Stimulated activated CD8-positive, alpha-beta memory T cell treated with anti-CD3 and anti-CD28 coated beads, Interleukin-7, amount 100 ng/mL, for 1 hour (primary cell): ENCODE measurements around the gene JAK3.

Experiments
- DNase-seq, 2 donors: peaks; one replicate each; pipeline ENCODE4 v3.0.0-alpha.2; 2020; ENCODE audit warnings: low read depth in 2 of 2

JAK3 gene

GRCh38 chr19:17865364-17866311 is 17.9 kb upstream of the JAK3 start:
- no peak for DNase-seq

GRCh38 chr19:17863520-17864182 is 15.9 kb upstream of the JAK3 start:
- DNase-seq, result no peak

- no peak for DNase-seq
Measured at GRCh38 chr19:17862711-17863519, 15.1 kb upstream of the JAK3 start.

GRCh38 chr19:17861542-17862402 is 14.0 kb upstream of the JAK3 start:
- no peak for DNase-seq

DNA sequence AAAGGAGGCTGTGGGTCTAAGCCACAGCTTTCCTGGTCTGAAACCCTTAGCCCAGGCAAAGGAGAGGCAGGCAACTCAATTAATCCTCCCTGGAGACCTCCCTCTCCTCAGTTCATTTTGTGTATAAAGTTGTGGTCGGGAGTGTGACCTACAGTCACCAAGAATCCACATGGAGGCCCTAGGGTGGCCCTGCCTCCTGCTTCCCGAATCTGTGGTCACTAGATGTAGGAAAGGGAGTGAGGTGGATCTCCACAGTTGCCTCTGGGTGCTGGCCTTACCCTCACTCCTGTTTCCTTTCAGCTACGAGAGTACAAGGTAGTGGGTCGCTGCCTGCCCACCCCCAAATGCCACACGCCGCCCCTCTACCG is 13.2 kb upstream of the JAK3 start:
- no peak for DNase-seq

DNA sequence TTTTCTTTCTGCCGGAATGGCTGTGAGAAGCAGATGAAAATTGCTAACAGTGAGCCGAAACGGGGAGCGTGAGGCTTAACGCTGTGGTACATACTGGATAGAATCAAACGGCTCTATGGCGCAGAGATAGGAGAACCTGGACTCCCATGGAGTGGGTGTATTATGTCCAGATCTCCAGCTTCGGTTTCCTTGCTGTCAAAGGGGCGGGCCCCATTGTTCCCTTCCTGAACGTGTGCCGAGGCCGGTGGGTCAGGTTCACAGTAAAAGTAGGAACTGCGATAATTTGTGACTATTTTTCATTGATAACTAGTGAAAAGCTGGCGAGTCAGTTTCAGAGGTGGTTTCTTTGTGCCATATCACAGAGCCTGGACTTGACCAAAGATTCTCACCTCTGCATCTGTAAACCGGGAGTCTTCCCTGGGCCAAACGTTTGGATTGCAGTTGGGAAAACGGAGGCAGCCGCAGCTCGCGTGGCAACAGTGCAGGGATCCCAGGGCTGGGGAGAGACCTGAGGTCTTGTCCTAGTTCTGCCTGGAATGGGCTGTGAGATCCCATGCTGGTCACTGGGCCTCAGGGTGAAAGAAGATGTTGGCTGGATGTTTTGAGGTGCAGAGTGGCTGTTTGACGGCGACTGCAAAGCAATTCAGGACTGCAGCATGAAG is 12.7 kb upstream of the JAK3 start:
- DNase-seq, result no peak

- peak; percentile 94 to 98 for DNase-seq
Measured at GRCh38 chr19:17859533-17860330, 11.9 kb upstream of the JAK3 start, which contains the start of gene RPL18A. Gene RPL18A (plus strand): TSS chr19:17859910. CDS start chr19:17859957, 47 bp downstream.

GRCh38 chr19:17855280-17856152 is 7.7 kb upstream of the JAK3 start:
- peak; percentile 86 to 94 for DNase-seq

DNA sequence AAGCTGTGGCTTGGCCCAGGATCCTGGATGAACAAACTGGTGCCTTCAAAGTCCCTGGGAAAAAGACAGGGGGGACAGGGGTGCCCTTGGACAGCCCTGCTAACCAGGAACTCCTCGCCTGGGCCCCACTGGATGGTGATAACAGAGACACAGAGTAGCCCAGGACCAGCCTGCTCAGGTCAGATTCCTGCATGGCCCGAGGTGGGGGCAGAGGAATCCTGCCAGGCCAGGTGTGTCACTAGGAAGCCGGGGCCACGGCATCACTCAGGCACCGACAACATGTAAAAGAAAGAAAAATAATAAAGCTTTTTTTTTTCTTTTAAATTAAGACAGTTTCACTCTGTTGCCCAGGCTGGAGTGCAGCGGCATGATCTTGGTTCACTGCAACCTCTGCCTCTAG is 6.3 kb upstream of the JAK3 start:
- no peak for DNase-seq

GRCh38 chr19:17848595-17849292 is 962 bp upstream of the JAK3 start:
- no peak for DNase-seq

DNA sequence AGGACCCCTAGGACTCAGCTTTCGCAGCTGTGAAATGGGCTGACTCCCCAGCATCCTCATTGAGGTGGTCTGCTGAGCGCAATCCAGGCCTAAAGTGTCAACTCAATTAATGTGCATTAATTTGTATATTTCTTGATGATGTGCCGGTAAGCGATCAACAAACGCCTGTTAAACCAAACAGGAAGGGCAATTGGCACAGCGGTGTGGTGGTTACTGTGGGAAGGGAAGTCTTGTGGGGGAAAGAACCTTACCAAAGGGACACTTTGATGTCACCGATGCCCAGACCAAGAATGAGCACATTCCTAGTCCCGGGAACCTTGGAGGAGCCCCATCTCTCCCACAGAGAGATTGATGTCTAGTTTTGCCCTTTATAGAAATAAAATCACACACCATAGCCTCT is 1.6 kb downstream of the JAK3 start:
- no peak for DNase-seq

DNA sequence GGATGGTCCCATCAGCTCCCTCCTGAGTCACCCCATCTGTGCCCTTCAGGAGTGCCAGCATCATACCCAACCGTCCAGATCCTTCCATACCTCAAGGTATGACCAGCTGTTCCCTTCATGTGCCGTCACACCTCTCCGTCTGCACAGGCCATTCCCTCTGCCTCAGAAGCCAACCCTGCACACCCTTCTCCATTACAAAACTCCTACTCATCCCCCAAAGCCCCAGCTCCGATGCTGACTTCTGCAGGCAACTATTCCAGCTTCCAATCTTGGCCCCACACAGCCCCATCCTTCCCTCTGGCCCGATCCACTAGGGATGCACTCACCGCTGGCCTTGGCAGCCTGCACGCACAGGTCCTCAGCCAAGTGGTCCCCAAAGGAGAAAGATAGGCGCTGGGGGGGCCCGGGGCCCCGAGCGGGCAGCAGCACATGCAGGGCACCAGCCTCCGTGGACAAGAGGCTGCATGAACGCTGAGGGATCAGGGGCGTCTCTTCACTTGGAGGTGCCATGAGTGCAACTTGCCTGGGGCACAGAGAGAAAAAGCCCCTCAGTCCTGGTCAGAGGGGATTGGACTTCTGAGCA is 3.8 kb downstream of the JAK3 start:
- no peak for DNase-seq

DNA sequence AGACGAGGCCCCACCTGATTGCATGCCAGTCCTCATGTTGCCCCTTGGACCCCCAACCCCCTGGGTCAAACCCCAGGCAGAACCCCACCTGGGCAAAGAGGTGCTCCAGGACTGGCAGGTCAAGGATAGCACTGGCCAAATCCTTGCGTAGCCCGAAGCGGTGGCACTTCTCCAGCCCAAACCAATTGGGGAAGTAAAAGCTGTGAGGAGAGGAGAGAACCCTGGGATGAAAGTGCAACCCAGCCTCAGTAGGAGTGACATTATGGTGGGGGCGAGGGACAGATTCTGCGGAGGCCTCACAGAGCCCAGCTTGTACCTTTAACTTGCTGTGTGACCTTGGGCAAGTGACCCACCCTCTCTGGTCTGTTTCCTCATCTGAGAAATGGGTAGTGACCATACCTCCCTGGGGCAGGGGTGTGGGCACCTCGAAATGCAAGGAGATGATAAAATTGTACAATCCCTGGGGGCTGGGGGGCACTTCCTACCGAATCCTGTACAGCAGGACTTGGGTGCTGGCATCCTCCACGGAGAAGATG is 4.4 kb downstream of the JAK3 start:
- no peak for DNase-seq

DNA sequence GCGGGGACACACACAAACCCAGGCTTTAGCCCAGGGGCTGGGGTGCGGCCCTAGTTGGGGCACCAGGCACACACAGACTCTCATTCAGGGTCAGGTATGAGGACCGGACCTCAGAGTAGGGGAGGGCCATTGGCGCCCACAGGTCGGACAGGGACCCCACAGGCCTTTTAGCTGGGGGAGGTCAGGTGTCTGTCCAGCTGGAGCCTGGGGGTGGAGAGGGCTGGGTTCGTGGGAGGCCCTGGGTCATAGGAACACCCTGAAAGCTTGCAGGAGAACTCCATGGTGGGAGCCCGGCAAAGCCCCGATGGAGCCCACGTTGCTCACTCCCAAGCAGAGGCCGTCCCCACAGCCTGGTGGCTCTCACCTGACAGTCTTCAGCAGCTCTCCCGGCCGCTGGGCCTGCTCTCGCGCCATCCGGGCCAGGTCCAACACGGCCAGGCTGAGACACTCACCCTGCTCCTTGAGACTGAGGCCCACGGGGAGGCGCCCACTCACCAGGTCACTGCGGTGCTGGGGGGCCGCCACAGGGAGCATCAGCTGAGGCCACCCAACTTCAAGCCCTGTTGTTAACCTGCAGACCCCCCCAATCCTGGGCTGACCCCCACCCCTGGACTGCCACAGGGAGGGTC is 5.0 kb downstream of the JAK3 start:
- DNase-seq, result no peak

- DNase-seq, result no peak
Measured at GRCh38 chr19:17841810-17842662, 5.7 kb downstream of the JAK3 start.

DNA sequence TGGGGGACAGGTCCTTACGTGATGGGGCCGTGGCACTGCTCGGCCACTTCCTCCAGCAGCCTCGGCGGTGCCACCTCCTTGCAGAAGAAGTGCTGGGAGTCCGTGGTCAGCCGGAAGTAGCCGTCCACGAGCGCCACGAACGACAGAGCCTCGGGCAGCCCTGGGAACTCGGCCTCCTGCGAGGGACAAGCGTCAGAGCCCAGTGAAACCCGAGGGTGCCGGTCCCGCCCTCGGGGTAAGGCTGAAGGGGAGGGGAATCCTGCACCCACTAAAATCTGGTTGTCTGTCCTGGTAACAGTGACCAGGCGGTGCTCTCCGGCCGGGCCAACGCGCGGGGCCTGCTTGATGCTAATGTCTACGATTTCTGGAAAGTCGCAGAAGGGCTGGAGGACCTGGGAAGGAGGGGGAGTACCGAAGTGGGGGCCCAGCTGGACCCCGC is 6.4 kb downstream of the JAK3 start:
- DNase-seq, result no peak
